Activated T-cell treated with anti-CD3 and anti-CD28 coated beads, Interleukin-2, amount 50 U/mL, for 72 hours (primary cell): ENCODE results near the gene PECR. TPM values are rescaled to one million over a fixed set of nuclear protein-coding genes. Genes with fewer than 3 reads are reported as not detected.
"Not testable (repeated sequence)": the region's sequence is repeated elsewhere in the genome, so short reads cannot be mapped to it uniquely, and the experiment has no call there.

Experiments
- ATAC-seq, 2 donors: fragments of 150-1000 bp; cut with Tn5 transposase; replicated peaks in 1 of 2; 2 replicates each; pipeline ENCODE4 v1.10.0; 2021; ENCODE audit warnings: moderate library complexity in 2 of 2, mild to moderate bottlenecking in 1 of 2
- DNase-seq, 2 donors: peaks; one replicate each; pipeline ENCODE4 v3.0.0; 2021 to 2022; ENCODE audit warnings: mixed read lengths in 1 of 2
- H3K27ac Mint-ChIP-seq: one replicate; pipeline ENCODE4 v1.8.0; 2022; ENCODE audit warnings: mild to moderate bottlenecking, moderate library complexity, mixed read lengths
- H3K27me3 Mint-ChIP-seq: one replicate; pipeline ENCODE4 v1.8.0; 2022; ENCODE audit warnings: low read depth, mixed read lengths
- H3K36me3 Mint-ChIP-seq, 2 donors: one replicate each; pipeline ENCODE4 v1.8.0; 2022; ENCODE audit warnings: mixed read lengths in 2 of 2, mild to moderate bottlenecking in 1 of 2; ENCODE audit not compliant: insufficient read depth in 2 of 2
- H3K4me1 Mint-ChIP-seq: one replicate; pipeline ENCODE4 v1.8.0; 2022; ENCODE audit warnings: low read depth, mixed read lengths
- H3K4me3 Mint-ChIP-seq, 2 donors: one replicate each; pipeline ENCODE4 v1.8.0; 2022; ENCODE audit warnings: mild to moderate bottlenecking in 2 of 2, mixed read lengths in 2 of 2, moderate library complexity in 2 of 2
- H3K9me3 Mint-ChIP-seq, 2 donors: one replicate each; pipeline ENCODE4 v1.8.0; 2022; ENCODE audit warnings: mixed read lengths in 2 of 2
- total RNA-seq, 2 donors: library from RNA; stranded (reverse); gene quantifications; one replicate each; pipeline ENCODE4 v1.2.3, GENCODE V29; 2022

Gene PECR
- total RNA-seq, 2 donors from 2014 or later: 28.4 to 29.7 TPM

GRCh38 chr2:216012133-216012829 lies 69.3 kb downstream of the PECR start:
- Mint-ChIP-seq H3K27ac (peak overlapping the region; percentile 13), H3K4me1 (peaks cover 63% of the 10 kb centered on the region), H3K36me3 (no peaks in the 10 kb centered on the region), H3K27me3 (no peaks in the 10 kb centered on the region), H3K9me3 (no peaks in the 10 kb centered on the region), H3K4me3 (peak overlapping the region; percentile 92 to 96)
- DNase-seq: no peak
- no peak for ATAC-seq

GRCh38 chr2:216009215-216009614 lies 72.4 kb downstream of the PECR start:
- not testable (repeated sequence) for H3K27ac Mint-ChIP-seq, DNase-seq, H3K9me3 Mint-ChIP-seq, H3K36me3 Mint-ChIP-seq, ATAC-seq, H3K27me3 Mint-ChIP-seq, H3K4me3 Mint-ChIP-seq
- H3K4me1 Mint-ChIP-seq: peaks cover 62% of the 10 kb centered on the region

- H3K4me1 Mint-ChIP-seq: peaks cover 62% of the 10 kb centered on the region
- no peaks in the 10 kb centered on the region for H3K27me3 Mint-ChIP-seq
- ATAC-seq: no peak
- no peaks in the 10 kb centered on the region for H3K36me3 Mint-ChIP-seq
- no peak overlapping the region for H3K27ac Mint-ChIP-seq
- no peak for DNase-seq
- H3K4me3 Mint-ChIP-seq: no peak overlapping the region
- H3K9me3 Mint-ChIP-seq: no peaks in the 10 kb centered on the region
These were observed 73.2 kb downstream of the PECR start for GRCh38 chr2:216008387-216008786.

DNA sequence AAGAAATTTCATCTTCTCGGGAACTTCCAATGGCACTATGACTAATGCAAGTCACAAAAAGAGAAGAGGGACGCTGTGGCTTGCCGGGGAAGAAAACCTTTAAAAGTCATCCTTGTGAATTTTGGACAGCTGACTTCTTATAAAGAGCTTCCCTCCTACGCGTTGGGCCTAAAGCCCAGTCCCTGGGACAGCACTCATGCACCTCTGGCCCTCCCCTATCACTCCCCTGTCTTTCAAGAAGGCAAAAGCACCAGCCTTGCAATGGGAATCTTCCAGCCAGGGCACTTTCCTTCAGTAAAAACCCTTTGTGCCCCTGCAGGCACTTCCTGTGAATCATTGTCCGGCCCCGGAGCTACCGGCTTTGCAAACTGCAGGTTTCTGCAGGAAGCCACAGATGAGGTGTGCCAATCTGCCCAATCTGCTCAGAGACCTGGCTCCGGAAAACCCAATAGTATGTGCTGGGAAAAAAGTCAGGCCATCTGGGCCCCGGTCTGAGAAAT lies 75.4 kb downstream of the PECR start:
- DNase-seq: peak; percentile 55 to 66
- peak overlapping the region; percentile 69 for H3K27ac Mint-ChIP-seq
- peak overlapping the region; percentile 73 to 74 for H3K4me3 Mint-ChIP-seq
- no peaks in the 10 kb centered on the region for H3K9me3 Mint-ChIP-seq
- peak; percentile 69 to 78 for ATAC-seq
- H3K4me1 Mint-ChIP-seq: peaks cover 57% of the 10 kb centered on the region
- H3K36me3 Mint-ChIP-seq: no peaks in the 10 kb centered on the region
- H3K27me3 Mint-ChIP-seq: no peaks in the 10 kb centered on the region

DNA sequence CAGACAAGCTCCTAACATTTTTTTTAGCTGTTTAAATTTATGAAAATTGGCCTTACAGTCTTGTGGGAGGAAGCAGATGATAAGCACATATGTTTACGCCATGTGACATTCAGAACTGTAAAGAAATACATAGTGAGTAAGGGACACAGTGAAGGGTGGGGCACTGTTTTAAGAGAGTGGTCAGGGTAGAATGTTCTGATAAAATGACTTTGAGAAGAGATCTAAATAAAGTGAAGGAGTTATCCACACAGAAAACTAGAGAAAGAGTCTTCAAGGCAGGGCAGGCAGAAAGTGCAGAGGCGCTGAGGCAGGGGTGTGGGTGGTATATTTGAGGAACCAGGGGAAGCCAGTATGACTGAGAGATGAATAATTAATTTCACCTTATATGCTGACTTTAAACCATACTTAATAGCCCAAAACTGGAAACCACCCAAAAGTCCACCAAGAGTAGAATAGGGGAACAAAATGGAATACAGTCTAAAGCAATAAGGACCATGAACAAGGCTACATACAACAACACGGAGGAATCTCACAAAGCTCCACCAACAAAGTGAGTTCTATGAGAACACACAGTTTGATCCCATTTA lies 76.8 kb downstream of the PECR start:
- no peaks in the 10 kb centered on the region for H3K36me3 Mint-ChIP-seq
- DNase-seq (peak; percentile 19 to 36), ATAC-seq (peak; percentile 49 to 58)
- no peaks in the 10 kb centered on the region for H3K27me3 Mint-ChIP-seq
- H3K27ac Mint-ChIP-seq: peak overlapping the region; percentile 74
- peak overlapping the region; percentile 62 to 72 for H3K4me3 Mint-ChIP-seq
- no peaks in the 10 kb centered on the region for H3K9me3 Mint-ChIP-seq
- H3K4me1 Mint-ChIP-seq: peaks cover 54% of the 10 kb centered on the region

GRCh38 chr2:216003876-216004696 lies 77.5 kb downstream of the PECR start:
- ATAC-seq (no peak), DNase-seq (no peak)
- Mint-ChIP-seq H3K36me3 (no peaks in the 10 kb centered on the region), H3K9me3 (no peaks in the 10 kb centered on the region), H3K27me3 (no peaks in the 10 kb centered on the region), H3K4me3 (peak overlapping the region in 1 of 2 donors; percentile 72), H3K4me1 (peaks cover 54% of the 10 kb centered on the region), H3K27ac (peak overlapping the region; percentile 74)

GRCh38 chr2:216002693-216003092 lies 78.9 kb downstream of the PECR start:
- Mint-ChIP-seq H3K27me3 (no peaks in the 10 kb centered on the region), H3K9me3 (no peaks in the 10 kb centered on the region), H3K27ac (peak overlapping the region; percentile 32), H3K4me3 (peak overlapping the region; percentile 0 to 17), H3K36me3 (no peaks in the 10 kb centered on the region), H3K4me1 (peaks cover 48% of the 10 kb centered on the region)
- ATAC-seq (no peak), DNase-seq (no peak)

DNA sequence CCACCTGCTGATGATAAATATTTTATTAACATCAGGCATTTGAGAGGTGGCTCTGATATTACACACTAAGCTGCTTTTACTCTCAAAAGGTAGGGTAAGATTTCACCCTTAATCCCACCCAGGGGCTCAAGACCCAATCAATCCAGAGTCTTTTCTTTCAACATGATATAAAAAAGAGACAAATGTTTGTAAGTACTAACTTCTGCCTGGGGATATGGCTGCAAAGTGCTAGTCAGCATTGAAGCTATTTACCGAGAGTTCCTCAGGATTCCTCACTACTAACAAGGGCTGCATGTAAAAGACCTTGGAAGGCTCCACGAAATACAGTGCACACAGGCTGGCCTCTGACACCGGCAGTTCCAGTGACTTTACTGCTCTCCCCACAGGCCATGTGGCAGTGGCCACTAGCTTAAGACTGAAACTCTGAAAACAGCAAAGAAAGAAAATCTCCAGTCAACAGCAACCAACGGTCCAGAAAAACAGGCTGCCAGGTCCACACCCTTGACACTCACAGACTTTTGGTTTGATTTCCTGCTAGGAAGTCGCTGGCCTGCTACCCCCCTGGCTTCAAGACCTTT lies 79.4 kb downstream of the PECR start:
- no peak for DNase-seq
- Mint-ChIP-seq H3K36me3 (peaks cover 0 to 2% of the 10 kb centered on the region in 2 donors), H3K27ac (peak overlapping the region; percentile 32), H3K27me3 (no peaks in the 10 kb centered on the region), H3K4me1 (peaks cover 48% of the 10 kb centered on the region), H3K9me3 (no peaks in the 10 kb centered on the region), H3K4me3 (peak overlapping the region in 1 of 2 donors; percentile 17)
- ATAC-seq: no peak

DNA sequence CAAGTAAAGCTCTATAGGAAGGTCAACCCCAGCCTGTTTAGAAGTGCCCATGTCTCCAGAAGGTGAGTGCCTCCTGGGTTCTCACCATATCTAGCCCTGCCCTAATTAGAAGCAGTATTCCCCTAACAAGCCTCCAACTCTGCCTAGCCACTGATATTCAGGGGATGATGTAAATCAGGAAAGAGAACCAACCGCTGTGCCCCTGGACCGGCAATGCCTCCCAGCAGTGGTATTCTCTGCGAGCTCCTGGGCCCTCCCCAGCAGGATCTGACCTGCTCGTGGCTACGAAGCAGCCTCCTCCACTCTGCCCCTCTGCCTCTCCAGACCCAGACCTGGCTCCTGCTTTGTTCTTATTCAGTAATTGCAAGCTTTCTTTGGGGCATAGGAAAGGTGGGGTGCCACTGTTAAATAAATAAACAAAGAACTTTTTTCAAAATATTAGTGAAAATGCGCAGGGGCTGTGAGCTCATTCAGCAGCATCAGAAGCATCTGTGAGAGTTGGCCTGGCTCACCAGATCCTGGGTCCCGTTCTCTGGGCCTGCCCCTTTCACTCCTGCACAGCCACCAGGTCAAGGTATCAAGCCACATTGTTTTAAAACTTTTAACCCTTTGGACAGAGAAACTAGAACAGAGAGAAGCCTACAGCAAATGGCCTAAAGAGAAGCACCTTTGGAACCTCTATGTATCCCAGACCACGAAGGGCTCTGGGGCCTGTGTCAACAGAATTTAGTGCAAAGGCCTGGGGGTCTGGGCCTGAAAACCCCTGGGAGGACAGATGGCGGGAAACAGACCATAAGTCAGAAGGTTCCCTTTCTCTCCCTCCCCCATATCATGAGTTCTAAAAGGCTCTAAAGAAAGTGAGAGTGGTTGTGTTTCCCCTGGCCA lies 80.2 kb downstream of the PECR start:
- Mint-ChIP-seq H3K27me3 (no peaks in the 10 kb centered on the region), H3K4me3 (no peak overlapping the region)
- ATAC-seq: no peak

GRCh38 chr2:215998636-215999035 lies 83.0 kb downstream of the PECR start:
- Mint-ChIP-seq H3K27ac (no peak overlapping the region), H3K4me1 (peaks cover 13% of the 10 kb centered on the region), H3K4me3 (no peak overlapping the region), H3K27me3 (no peaks in the 10 kb centered on the region), H3K9me3 (no peaks in the 10 kb centered on the region), H3K36me3 (peaks cover 4 to 11% of the 10 kb centered on the region in 2 donors)
- DNase-seq (no peak), ATAC-seq (no peak)

More for the DNA sequence above, 80.2 kb downstream of the PECR start:
- H3K27ac Mint-ChIP-seq: no peak overlapping the region
- H3K9me3 Mint-ChIP-seq: no peaks in the 10 kb centered on the region
- H3K4me1 Mint-ChIP-seq: peaks cover 42% of the 10 kb centered on the region
- DNase-seq: no peak
- peaks cover 0 to 2% of the 10 kb centered on the region in 2 donors for H3K36me3 Mint-ChIP-seq

DNA sequence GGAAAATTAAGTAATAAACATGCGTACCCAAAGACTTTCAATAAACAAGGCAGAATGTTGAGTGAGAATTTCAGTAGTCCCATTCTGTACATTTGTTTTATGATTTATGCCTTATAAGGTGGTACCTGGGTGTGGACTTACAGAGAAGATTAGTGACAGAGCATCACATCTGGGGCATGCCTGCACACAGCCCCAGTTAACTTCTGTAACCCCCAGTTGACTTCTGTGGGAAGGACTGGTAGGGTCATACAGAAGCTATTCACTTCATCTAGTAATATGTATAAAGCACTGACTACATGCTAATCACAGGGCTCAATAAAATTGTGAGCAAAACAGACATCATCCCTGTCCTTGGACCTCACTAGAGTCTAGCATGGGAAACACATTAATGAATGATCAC lies 84.4 kb downstream of the PECR start:
- H3K9me3 Mint-ChIP-seq: no peaks in the 10 kb centered on the region
- H3K36me3 Mint-ChIP-seq: peaks cover 5 to 22% of the 10 kb centered on the region in 2 donors
- H3K4me3 Mint-ChIP-seq: no peak overlapping the region
- H3K27me3 Mint-ChIP-seq: no peaks in the 10 kb centered on the region
- H3K4me1 Mint-ChIP-seq: peaks cover 1% of the 10 kb centered on the region
- DNase-seq (no peak), ATAC-seq (no peak)
- H3K27ac Mint-ChIP-seq: no peak overlapping the region

GRCh38 chr2:215994911-215995310 lies 86.7 kb downstream of the PECR start:
- Mint-ChIP-seq H3K4me1 (no peaks in the 10 kb centered on the region), H3K9me3 (peaks cover 6 to 8% of the 10 kb centered on the region in 2 donors), H3K27me3 (no peaks in the 10 kb centered on the region), H3K27ac (no peak overlapping the region), H3K4me3 (no peak overlapping the region), H3K36me3 (peaks cover 19 to 43% of the 10 kb centered on the region in 2 donors)
- ATAC-seq (no peak), DNase-seq (no peak)
